ENCODE measurements around the gene TPCN2.

Gene TPCN2

DNA sequence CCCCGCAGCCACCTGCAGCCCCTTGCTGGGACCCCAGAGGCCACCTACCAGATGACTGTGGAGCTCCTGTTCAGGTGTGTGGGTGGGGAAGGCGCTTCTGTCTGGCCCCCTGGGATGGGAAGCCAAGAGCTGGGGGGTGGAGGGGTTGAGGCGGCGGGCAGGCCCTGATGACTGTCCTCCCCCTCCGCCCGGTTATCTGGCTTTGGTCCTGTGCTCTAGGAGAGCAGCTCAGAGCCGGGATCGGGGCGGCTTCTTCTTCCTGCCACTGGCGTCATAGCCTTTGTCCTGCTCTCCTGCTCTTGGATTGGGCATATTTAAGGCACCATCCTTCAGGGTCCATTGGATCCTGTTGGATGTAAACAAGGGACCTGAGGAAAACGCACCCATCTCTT, 38.4 kb downstream of the TPCN2 start:
- no peak overlapping the region for H3K4me3 ChIP-seq (ENCODE audit: low read depth, low read length)
- TF ChIP-seq, protein P1, sequence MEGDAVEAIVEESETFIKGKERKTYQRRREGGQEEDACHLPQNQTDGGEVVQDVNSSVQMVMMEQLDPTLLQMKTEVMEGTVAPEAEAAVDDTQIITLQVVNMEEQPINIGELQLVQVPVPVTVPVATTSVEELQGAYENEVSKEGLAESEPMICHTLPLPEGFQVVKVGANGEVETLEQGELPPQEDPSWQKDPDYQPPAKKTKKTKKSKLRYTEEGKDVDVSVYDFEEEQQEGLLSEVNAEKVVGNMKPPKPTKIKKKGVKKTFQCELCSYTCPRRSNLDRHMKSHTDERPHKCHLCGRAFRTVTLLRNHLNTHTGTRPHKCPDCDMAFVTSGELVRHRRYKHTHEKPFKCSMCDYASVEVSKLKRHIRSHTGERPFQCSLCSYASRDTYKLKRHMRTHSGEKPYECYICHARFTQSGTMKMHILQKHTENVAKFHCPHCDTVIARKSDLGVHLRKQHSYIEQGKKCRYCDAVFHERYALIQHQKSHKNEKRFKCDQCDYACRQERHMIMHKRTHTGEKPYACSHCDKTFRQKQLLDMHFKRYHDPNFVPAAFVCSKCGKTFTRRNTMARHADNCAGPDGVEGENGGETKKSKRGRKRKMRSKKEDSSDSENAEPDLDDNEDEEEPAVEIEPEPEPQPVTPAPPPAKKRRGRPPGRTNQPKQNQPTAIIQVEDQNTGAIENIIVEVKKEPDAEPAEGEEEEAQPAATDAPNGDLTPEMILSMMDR (IDR thresholded peaks at IDR 0.05; ENCODE audit: low read depth, low read length), result no peak

DNA sequence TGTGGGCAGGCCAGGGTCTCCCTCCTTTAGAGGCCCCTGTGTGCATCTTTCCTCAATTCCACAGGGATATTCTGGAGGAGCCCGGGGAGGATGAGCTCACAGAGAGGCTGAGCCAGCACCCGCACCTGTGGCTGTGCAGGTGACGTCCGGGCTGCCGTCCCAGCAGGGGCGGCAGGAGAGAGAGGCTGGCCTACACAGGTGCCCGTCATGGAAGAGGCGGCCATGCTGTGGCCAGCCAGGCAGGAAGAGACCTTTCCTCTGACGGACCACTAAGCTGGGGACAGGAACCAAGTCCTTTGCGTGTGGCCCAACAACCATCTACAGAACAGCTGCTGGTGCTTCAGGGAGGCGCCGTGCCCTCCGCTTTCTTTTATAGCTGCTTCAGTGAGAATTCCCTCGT, 39.1 kb downstream of the TPCN2 start:
- TF ChIP-seq, protein P1 (IDR thresholded peaks at IDR 0.05; ENCODE audit: low read depth, low read length), result no peak
- no peak overlapping the region for H3K4me3 ChIP-seq (ENCODE audit: low read depth, low read length)

DNA sequence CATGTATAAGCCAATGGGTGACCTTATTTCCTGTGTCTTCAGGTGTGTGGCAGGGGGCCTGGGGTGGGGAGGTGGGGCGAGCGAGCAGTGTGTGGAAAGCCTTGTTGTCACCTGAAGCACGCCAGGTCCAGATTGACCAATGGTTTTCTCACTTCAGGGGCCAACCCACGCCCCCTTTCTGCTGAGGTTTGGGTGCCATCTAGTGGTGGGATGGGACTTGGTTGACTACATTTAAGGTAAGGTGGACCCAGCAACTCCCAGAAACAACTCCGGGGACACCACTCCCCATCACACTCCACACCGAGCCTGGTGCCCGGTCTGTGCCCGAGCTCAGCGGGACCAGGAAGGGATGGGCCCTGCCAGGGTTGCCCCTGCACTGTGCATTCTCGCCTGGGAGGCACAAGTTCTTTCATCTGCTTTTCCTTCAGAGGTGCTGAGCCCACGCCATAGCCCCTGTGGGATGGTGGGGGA, 40.0 kb downstream of the TPCN2 start:
- TF ChIP-seq, protein P1 (IDR thresholded peaks at IDR 0.05; ENCODE audit: low read depth, low read length), result peak; percentile 73
- H3K4me3 ChIP-seq (ENCODE audit: low read depth, low read length), result no peak overlapping the region

DNA sequence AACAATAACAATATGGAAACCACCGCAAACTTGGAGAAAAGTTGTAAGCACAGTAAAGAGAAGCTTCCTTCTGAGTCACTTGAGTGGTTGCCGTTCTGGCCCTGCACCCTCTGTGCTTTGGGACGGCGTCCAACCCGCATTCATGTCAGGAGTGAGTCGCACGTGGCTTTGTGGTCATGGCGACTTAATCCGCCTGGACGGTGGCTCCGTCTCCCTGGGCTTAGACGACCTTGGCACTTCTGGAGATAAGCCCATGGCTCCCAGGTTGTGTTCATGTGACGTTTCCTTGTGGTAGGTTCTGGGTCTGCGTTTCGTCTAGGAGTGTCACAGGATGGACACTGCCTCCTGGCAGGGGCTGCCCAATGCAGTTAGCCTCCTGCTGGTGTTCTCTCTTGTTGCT, 40.5 kb downstream of the TPCN2 start:
- TF ChIP-seq, protein P1 (IDR thresholded peaks at IDR 0.05; ENCODE audit: low read depth, low read length), result no peak
- no peak overlapping the region for H3K4me3 ChIP-seq (ENCODE audit: low read depth, low read length)

DNA sequence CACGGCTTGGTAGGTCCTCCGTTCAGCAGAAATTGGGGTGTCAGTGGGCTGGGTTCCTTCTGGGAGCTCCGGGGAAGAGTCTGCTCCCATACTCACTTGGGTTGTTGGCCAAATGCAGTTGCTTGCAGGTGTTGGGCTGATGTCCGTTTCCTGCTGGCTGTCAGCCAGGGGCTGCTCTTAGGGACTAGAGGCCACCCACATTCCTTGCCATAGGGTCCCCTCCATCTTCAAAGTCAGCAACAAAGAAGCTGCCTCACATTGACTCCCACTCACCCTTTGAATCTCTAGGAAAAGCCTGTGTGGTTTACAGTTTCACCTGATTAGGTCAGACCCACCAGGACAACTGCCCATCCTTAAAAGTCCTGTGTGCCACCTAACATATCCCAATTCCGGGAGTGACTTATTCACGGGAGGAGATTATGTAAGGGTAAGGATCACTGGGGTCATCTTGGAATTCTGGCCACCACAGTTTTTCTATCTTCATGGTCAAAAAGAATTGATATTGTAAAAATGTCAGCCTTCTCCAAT, 43.0 kb downstream of the TPCN2 start:
- no peak overlapping the region for H3K4me3 ChIP-seq (ENCODE audit: low read depth, low read length)
- TF ChIP-seq, protein P1 (IDR thresholded peaks at IDR 0.05; ENCODE audit: low read depth, low read length), result no peak

DNA sequence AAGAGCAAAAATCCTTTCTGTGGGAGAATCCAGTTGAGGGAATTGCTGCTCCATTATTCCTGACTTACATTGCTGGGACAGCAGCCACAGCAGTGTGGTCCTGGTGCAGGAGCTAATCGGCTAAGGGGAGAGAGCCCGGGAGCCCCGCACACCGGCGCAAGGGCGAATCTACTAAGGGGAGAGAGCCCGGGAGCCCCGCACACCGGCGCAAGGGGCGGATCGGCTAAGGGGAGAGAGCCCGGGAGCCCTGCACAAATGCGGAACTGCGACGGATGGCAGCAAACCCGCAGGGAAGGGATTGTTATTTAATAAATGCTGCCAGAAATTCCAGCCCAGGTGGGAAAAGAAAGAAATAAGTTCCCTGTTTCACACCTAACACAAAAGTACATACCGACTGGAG, 43.5 kb downstream of the TPCN2 start:
- TF ChIP-seq, protein P1 (IDR thresholded peaks at IDR 0.05; ENCODE audit: low read depth, low read length), result no peak
- no peak overlapping the region for H3K4me3 ChIP-seq (ENCODE audit: low read depth, low read length)

DNA sequence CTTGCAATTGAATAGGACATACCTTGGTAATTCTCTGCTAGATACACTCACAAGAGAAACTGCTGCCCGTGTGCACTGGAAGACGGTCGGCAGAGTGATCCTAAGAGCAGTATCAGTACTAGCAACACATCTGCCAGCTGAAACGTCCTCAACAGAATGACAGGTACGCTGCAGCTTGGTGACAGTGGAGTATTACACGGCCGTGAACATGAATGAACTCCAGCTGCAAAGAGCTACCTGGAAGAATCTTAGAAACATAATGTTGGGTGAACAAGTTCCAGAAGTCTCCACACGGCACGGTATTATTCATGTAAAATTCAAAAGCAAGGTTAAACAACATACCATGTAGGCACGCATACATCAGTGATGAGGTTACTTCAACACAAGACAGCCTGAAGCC, 44.4 kb downstream of the TPCN2 start:
- TF ChIP-seq, protein P1 (IDR thresholded peaks at IDR 0.05; ENCODE audit: low read depth, low read length), result no peak
- no peak overlapping the region for H3K4me3 ChIP-seq (ENCODE audit: low read depth, low read length)

All from WI38 (cell line).